Muscle of back (tissue), 11 donors: ENCODE data around the gene ANTXR1. TPM values are rescaled to one million over a fixed set of nuclear protein-coding genes. Genes with fewer than 3 reads are reported as not detected.
A peak's percentile ranks its signal among the peaks of the same experiment; 100 is the strongest.

Source experiments
- DNase-seq, 3 donors: peaks; one replicate each; pipeline versions ENCODE4 v3.0.0 to v3.0.0-alpha.2; 2013
- polyA plus RNA-seq, 10 donors: library from polyadenylated mRNA; unstranded; fragments of 120-200 nt; gene quantifications; one replicate each; pipeline ENCODE4 v1.2.1, GENCODE V29; 2013; ENCODE audit not compliant: insufficient read length in 10 of 10

ANTXR1 gene
- polyA plus RNA-seq, 10 donors = 131 to 213 (median 153) TPM

GRCh38 chr2:68997401-68997800 lies 15.6 kb upstream of the ANTXR1 start:
- DNase-seq = no peak

GRCh38 chr2:69001879-69002278 lies 11.1 kb upstream of the ANTXR1 start:
- no peak for DNase-seq

GRCh38 chr2:69003731-69004130 lies 9.2 kb upstream of the ANTXR1 start:
- no peak for DNase-seq

DNA sequence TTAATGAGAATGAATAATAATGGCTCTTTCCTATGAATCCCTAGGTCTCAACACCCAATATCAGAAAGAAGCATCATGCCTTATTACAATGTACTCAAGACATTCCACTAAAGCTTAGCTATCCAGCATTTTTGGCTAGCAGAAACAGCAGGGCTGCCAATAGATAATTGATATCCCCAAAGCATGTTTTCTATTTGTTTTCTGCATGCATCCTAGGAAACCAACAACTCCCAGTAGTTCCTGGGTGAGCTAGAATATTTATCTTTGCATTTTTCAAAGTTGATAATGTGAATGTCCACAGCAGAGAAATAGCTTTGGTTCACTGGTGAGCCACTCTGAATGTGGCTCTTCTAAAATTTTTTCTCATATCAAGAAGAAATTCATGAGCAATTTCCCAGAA lies 5.8 kb upstream of the ANTXR1 start:
- DNase-seq = peak in 2 of 3 donors; percentile 83 to 93

- DNase-seq = no peak
Observed at GRCh38 chr2:69007603-69008002, 5.4 kb upstream of the ANTXR1 start.

DNA sequence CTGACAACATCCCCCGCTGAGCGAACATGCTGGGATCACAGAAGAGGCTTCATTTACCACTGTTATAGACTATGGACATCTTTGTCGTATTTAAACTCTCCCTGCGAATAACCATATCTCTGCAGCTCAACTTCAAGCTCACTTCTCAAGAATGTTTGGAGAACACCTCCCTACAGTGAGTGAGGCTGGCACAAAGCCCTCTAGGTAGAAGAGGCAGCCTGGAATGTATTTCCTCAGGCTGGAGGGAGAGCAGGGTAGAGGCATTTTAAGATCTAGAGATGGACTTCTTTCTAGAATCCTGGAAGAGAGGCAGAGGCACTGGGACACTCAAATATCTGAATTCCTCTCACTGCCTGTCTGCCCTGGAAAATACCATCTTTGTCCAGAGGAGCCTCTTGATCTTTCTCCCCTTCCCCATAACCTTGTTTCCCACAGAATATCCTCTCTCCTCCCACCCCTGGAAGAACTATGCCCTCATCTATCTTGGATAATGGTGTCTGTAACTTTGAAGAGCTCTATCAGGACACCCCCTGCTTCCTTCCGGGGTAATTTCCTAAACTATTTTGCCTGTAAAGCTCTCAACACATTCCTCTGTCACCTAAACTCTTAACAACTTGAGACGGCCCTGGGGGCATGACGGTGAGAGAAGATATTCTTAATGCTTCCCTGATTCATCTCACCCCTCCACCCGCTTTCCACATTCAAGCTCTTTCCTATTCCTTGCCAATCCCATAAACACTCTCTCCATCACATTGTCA lies 2.4 kb upstream of the ANTXR1 start:
- no peak for DNase-seq

GRCh38 chr2:69011611-69012157 lies 1.3 kb upstream of the ANTXR1 start:
- DNase-seq = no peak

DNA sequence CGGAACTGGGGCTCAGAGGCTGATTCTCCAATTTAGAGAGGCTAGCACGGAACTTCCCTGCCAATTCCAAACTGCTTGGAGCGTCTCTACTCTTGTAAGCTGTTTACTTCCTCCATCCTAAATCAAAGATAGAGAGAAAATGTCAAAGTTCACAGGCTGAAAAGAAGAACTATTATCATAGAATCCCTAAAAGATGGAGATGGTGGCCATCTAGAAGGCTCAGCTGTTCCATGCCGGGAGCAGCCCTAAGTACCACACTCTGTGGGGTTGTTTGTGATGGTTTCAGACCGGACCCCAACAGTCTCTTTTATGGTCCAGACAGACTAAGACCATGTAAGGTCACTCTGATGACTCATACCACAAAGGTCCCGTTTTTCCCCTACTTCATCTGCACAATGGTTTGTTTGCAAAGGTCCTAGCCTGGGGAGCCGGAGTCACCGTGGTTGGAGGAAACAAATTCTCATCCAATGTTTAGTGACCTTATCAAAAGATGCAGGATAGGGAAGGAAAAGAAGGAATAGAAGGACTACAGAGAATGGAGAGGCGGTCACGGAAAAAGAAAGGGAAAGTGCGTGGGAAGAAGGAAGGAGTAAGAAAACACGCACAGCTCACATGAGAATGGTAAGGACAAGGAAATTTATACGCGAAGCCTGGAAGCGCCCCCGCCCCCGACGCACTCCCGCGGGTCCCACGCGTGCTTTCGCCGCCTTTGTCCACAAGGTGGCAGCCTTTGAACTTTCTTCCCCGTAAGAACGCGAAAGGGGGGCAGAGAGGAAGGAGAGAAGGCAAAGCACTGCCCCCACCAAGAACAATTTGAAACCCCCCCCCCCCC lies 453 bp upstream of the ANTXR1 start:
- DNase-seq = peak; percentile 80 to 95 (median 90)

GRCh38 chr2:69013840-69014821 lies 1.2 kb downstream of the ANTXR1 start:
- DNase-seq = peak; percentile 60 to 91 (median 79)

DNA sequence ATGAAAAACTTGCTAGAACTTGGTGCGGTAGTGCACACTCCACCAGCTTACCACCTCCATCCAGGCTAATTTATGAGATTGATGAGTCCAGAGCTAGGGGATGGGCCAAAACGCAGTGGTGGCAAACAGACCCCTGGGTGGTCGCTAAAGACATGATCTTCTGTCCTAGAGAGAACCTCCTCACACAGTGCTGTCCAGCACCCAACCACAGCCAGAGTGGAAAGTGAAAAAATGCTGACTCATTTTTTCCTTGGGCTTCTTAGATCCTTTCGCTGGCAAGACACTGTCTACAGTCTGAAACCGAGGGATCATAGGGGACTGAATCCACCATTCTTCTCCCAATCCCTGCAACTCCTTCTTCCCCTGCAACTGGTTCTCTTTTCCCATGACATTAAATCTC lies 4.1 kb downstream of the ANTXR1 start:
- DNase-seq = peak; percentile 66 to 79 (median 67)

- DNase-seq = no peak
Observed at GRCh38 chr2:69017835-69018234, 4.9 kb downstream of the ANTXR1 start.

DNA sequence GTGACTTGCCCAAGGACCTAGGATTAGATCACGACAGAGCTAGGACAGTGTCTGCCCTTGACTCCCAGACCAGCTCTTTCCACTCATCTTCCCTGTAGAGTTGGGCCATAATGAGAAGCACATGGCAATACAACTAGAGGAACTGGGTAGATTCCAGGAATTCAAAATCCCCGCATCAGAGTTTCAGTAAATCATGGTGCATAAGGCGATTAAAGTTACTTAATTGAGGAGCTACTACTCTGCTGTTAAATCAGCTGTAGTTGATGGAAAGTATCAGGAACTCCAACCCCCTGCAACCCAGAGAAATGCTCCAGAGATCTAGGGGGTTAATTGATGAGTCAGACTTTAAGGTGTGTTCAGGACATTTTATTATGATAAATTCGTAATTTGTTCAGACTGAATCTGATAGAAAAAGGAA lies 5.7 kb downstream of the ANTXR1 start:
- DNase-seq = peak in 1 of 3 donors; percentile 33

- peak in 1 of 3 donors; percentile 43 for DNase-seq
Observed at GRCh38 chr2:69020496-69021426, 7.8 kb downstream of the ANTXR1 start.

DNA sequence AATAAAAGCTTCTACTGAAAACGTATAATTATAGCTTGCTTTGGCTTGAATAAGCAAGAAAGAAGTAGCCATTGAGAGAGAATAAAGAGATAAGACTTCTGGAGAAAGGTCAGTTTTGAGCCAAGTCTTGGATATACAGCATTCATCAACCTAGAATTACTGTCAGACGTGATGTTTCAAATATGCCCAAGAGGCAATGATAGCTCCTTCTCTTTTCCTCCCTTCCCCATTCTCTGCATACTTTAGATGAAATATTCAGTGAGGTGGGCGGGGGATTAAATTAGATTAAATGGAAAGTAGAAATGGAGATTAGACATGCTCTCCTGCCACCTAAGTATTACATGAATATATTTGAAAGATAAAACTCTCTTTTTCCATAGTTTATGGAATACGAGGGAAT lies 8.7 kb downstream of the ANTXR1 start:
- DNase-seq = no peak

DNA sequence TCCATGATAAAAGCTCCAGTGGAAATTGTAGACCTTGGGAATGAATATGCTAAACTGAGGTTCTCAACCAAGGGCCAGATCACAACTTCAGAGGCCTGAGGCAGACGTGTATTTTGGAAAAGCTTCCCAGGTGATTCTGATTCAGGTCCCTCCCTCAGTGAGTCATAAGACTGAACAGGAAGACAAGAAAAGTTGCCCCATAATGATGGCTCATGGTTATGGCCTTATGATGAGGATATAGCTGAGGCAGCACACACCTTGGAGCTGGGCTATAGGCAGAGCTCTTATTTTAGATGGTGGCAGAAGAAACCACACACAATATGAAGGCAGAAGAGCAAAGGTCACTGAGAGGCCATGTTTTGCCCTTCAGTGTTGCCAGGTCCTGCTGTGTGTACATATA lies 9.6 kb downstream of the ANTXR1 start:
- DNase-seq = no peak

DNA sequence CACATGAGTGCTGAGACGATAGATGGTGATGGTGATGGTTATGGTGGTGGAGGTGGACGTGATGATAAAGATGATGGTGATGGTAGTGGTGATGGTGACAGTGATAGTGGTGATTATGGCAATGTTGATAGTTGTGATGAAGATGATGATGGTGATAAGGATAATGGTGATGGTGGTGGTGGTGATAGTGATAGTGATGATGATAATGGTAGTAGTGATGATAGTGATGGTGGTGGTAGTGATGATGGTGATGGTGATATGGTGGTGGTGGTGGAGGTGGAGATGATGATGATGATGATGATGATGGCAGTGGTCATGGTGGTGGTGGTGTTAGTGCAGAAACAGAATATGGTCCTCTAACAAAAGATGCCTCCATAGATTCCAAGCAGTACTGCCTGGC lies 10.3 kb downstream of the ANTXR1 start:
- no peak for DNase-seq

DNA sequence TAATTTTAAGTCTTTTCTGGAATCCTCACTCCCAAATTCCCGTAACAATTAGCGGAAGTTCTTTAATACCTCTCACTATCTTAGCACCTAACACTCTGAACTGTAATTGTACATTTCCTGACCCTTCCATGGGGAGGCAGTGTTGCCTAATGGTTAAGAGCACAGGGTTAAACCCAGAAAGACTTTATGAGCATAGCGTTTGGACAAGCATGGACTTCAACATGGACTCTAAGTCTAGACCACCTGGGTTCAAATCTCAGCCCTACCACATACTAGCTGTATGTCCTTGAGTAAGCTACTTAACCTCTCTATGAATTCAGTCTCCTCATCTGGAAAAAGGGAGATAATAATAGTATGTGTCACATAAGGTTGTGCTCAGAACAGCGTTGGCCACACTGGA lies 13.0 kb downstream of the ANTXR1 start:
- no peak for DNase-seq

DNA sequence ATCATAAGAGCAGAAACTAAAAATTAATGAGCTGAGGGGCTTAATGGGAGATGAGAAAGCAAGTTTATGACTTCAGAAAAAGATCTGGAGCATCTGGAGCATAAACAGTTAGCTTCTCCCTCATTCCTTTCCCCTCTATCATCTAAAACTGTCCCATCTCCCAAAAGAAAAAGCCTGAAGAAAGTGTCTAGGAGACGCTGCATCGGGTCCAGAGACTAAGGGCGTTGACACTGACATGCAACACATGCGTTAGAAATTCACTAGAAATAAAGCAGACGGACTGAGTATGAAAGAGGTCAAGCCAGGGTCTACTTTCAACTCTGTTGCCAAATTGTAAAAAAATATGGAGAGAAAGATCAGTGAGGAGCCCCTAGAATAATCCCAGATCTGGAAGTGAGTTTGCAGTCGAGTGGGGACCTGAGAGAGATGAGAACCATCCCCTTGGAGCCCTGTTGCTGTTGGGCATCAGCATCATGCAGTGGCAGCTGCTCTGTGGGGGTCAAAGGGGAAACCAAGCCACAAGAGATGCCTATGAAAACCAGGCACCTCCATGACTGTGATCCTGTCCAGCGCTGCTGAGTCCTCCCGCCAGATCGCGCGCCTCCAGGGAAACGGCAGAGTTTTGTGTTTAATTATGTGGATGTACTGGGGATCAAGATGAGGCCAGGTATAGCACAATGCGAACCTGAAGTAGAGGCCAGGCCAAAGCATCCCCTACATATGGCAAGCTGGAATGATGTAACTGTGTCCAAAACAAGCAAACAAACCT lies 13.9 kb downstream of the ANTXR1 start:
- DNase-seq = no peak

DNA sequence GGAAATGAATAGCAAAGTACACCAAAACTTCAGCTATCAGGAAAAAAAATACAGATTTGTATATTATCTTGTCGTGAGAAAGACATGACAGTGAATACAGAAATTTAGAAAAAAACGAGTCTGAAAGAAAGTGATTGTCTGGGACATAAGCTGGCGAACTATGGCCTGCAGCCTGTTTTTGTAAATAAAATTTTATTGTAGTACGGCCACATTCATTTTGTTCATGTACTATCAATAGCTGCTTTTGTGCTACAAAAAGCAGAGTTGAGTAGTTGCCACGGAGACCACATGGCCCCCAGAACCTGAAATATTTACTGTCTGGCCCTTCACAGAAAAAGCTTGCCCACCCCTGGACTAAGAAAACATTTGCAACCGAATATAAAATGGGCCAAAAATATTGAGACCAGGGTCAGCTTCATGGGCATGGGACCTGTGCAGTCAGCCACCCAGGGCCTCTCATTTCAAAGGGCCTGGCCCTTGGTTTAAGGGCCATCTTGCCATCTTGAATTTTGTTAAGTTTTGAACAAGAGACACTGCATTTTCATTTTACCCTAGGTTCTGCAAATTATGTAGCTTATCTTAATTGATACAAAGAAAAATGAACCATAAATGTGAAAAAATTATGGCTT lies 17.9 kb downstream of the ANTXR1 start:
- DNase-seq = no peak
